Inflammatory macrophage treated with lipopolysaccharide for 4 hours (primary cell): ENCODE data around the gene LGALSL.

ENCODE experiments used
- DNase-seq: peaks from one replicate; pipeline ENCODE4 v3.0.0-alpha.2; 2020

LGALSL gene

GRCh38 chr2:64453770-64454385 is at the start of gene LGALSL:
Gene LGALSL, plus strand, starts transcription at chr2:64454162. Its CDS starts 384 bp downstream, at chr2:64454546.
- DNase-seq: peak; percentile 58

GRCh38 chr2:64404743-64405142 is 49.2 kb upstream of the LGALSL start:
- DNase-seq: peak; percentile 73

- DNase-seq: peak; percentile 56
Measured at GRCh38 chr2:64405581-64406406, 48.2 kb upstream of the LGALSL start.

- DNase-seq: no peak
Measured at GRCh38 chr2:64406407-64406774, 47.6 kb upstream of the LGALSL start.

- no peak for DNase-seq
Measured at GRCh38 chr2:64408031-64408430, 45.9 kb upstream of the LGALSL start.

- peak; percentile 30 for DNase-seq
Measured at GRCh38 chr2:64410671-64411070, 43.3 kb upstream of the LGALSL start.

GRCh38 chr2:64412671-64413070 is 41.3 kb upstream of the LGALSL start:
- no peak for DNase-seq

- DNase-seq: peak; percentile 59
Measured at GRCh38 chr2:64414736-64415435, 39.1 kb upstream of the LGALSL start.

- no peak for DNase-seq
Measured at GRCh38 chr2:64417624-64418023, 36.3 kb upstream of the LGALSL start.

GRCh38 chr2:64419596-64420165 is 34.3 kb upstream of the LGALSL start:
- DNase-seq: no peak

GRCh38 chr2:64420677-64421076 is 33.3 kb upstream of the LGALSL start:
- no peak for DNase-seq

- DNase-seq: no peak
Measured at GRCh38 chr2:64421201-64421600, 32.8 kb upstream of the LGALSL start.

- peak; percentile 35 for DNase-seq
Measured at GRCh38 chr2:64422466-64422865, 31.5 kb upstream of the LGALSL start.

- DNase-seq: no peak
Measured at GRCh38 chr2:64423303-64423702, 30.7 kb upstream of the LGALSL start.

- DNase-seq: no peak
Measured at GRCh38 chr2:64424416-64424987, 29.5 kb upstream of the LGALSL start.

GRCh38 chr2:64426183-64426952 is 27.6 kb upstream of the LGALSL start:
- no peak for DNase-seq

- DNase-seq: no peak
Measured at GRCh38 chr2:64434039-64434657, 19.8 kb upstream of the LGALSL start.

GRCh38 chr2:64437883-64438282 is 16.1 kb upstream of the LGALSL start:
- DNase-seq: no peak

- DNase-seq: no peak
Measured at GRCh38 chr2:64439194-64439593, 14.8 kb upstream of the LGALSL start.

GRCh38 chr2:64440843-64441242 is 13.1 kb upstream of the LGALSL start:
- DNase-seq: no peak

- DNase-seq: no peak
Measured at GRCh38 chr2:64442277-64442676, 11.7 kb upstream of the LGALSL start.
